HG03060 (cell line): ENCODE data around the gene GSK3B.
"Not testable (repeated sequence)": the region's sequence is repeated elsewhere in the genome, so short reads cannot be mapped to it uniquely, and the experiment has no call there.

ENCODE experiments used
- ATAC-seq: cut with Tn5 transposase; IDR thresholded peaks from one replicate; pipeline ENCODE4 v1.9.1; 2021; ENCODE audit warnings: low read depth, moderate number of reproducible peaks; ENCODE audit not compliant: unreplicated experiment

The GSK3B gene

GRCh38 chr3:120021523-120021922 is 72.7 kb downstream of the GSK3B start:
- no peak for ATAC-seq

GRCh38 chr3:120018299-120018698 is 75.9 kb downstream of the GSK3B start:
- ATAC-seq = no peak

GRCh38 chr3:120017692-120018091 is 76.6 kb downstream of the GSK3B start:
- no peak for ATAC-seq

DNA sequence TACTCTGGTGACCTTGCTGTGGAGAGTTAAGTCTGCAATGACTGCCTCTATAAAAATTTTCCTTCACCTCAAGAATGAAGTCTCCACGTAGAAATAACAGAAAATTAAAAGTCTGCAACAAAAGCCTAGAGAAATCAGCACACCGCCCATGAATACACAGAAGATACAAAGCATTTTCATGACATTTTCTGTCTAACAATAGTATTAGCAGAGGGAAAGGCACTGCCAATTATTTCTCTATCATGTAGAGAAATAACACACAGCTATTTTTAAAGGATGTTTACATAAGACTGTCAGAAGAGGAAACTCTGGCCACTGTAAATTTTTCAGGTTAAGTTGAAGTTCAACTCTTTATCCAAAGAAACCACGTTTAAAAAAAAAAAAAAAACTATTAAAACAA is 80.8 kb downstream of the GSK3B start:
- ATAC-seq = no peak

- ATAC-seq = not testable (repeated sequence)
These were observed 88.5 kb downstream of the GSK3B start for GRCh38 chr3:120005741-120006140.

GRCh38 chr3:120004008-120004498 is 90.2 kb downstream of the GSK3B start:
- ATAC-seq = not testable (repeated sequence)

DNA sequence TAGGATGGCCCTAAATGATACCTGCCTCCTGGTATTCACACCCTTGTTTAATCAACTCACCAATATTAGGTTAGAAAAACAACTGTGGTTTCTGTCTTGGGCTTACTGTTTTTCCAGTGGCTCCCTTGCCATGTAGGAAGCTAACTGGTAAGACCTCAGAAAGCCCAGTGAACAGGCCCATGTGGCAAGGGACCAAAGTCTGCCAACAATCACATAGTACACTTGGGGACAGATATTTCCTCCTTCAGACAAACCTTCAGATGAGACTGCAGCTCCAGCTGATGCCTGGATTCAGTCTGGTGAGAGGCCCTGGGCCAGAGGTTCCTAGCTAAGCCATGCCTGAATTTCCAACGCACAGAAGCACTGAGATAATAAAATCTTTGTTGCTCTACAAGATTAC is 96.1 kb downstream of the GSK3B start:
- ATAC-seq = no peak

GRCh38 chr3:119990888-119991287 is 103.4 kb downstream of the GSK3B start:
- ATAC-seq = no peak

- ATAC-seq = no peak
These were observed 104.1 kb downstream of the GSK3B start for GRCh38 chr3:119989981-119990655.

DNA sequence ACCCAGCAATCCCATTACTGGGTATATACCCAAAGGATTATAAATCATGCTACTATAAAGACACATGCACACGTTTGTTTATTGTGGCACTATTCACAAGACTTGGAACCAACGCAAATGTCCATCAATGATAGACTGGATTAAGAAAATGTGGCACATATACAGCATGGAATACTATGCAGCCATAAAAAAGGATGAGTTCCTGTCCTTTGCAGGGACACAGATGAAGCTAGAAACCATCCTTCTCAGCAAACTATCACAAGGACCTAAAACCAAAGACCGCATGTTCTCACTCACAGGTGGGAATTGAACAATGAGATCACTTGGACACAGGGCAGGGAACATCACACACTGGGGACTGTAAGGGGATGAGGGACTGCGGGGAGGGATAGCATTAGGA is 107.4 kb downstream of the GSK3B start:
- ATAC-seq = not testable (repeated sequence)

- no peak for ATAC-seq
These were observed 112.9 kb downstream of the GSK3B start for GRCh38 chr3:119981386-119981785.

GRCh38 chr3:119978554-119979208 is 115.6 kb downstream of the GSK3B start:
- ATAC-seq = no peak

GRCh38 chr3:119977353-119977752 is 116.9 kb downstream of the GSK3B start:
- ATAC-seq = no peak

- no peak for ATAC-seq
These were observed 118.0 kb downstream of the GSK3B start for GRCh38 chr3:119976214-119976613.

GRCh38 chr3:119974656-119975055 is 119.6 kb downstream of the GSK3B start:
- no peak for ATAC-seq

DNA sequence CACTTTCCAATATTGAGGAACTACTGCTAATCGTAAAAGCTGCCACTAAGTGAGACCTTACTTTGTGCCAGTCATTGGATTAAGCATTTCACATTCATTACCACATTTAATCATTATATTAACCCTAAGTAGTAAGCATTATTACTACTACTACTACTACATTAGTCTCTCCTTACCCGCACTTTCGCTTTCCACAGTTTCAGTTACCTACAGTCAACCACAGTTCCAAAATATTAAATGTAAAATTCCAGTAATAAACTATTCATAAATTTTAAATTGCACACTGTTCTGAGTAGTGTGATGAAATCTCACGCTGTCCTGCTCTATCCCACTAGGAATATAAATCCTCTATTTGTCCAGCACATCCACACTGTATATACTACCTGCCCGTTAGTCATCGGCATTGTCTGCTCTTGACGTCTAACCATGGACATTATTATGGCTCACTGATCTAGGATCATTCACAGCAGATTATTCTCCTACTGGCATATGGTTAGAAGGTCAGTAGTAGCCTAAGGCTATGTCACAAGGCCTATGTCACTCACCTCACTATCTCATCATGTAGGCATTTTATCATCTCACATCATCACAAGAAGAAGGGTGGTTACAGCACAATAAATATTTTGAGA is 121.1 kb downstream of the GSK3B start:
- ATAC-seq = no peak

GRCh38 chr3:119969759-119970158 is 124.5 kb downstream of the GSK3B start:
- no peak for ATAC-seq

DNA sequence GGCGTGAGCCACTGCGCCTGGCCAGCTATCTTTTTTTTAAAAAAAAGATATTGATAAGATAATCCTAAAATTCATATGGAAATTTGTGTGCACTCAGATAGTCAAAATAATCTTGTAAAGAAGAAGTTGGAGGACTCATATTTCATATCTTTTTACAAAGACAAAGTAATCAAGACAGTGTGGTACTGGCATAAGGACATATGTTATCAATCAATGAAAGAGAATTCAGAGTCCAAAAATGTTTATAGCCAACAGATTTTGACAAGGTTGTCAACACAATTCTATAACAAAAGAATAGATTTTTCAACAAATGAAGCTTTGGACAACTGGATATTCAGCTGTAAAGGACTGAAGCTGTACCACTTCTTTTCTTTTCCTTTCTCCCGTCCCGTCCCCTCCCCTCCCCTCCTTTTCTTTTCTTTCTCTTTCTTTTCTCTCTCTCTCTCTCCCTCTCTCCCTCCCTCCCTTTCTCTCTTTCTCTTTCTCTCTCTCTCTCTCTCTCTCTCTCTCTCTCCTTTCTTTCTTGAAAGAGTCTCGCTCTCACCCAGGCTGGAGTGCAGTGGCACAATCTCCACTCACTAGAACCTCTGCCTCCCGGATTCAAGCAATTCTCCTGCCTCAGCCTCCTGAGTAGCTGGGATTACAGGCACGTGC is 126.8 kb downstream of the GSK3B start:
- no peak for ATAC-seq

DNA sequence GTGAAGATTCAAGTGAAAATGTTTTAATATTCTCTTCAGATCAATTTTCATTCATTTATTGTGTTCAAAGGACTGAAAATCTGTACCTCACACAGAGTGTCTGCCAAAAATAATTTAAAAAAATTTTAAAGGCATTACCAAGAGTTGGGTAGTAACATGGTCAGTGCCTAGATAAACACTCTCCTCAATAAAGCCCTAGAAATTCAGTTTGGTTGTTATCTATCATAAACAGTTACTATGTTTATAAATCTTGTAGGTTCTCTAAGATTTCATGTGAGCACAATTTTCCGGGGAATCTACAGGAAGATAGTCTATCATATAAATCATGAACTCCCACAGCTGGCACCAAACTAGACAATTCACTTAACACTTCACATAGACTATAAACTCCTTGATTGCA is 128.6 kb downstream of the GSK3B start:
- ATAC-seq = no peak

- no peak for ATAC-seq
These were observed 130.0 kb downstream of the GSK3B start for GRCh38 chr3:119964294-119964693.

DNA sequence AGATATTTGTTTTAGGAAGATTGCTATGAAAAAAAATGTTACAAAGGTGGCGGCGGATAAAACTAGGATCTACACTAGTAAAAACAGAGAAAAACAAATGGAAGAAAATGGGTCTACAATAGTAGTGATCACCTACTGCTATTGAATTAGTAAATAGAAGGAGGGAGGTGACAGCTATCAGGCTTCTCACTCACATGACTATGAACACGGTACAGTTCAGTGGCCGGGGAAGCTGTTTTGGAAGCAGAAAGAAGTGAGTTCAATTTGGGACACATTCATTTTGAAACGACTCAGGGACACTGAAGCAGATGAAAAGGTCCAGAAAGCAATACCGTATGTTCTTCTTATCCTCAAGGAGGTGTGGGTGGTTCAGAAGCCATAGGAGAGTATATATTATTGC is 138.3 kb downstream of the GSK3B start:
- ATAC-seq = no peak
